GM23248 (cell line): ENCODE measurements around the gene GDI1. TPM values are rescaled to one million over a fixed set of nuclear protein-coding genes. Genes with fewer than 3 reads are reported as not detected.

Experiments used
- DNase-seq: peaks from one replicate; pipeline ENCODE4 v3.0.0-alpha.2; 2015
- H2AFZ ChIP-seq: fragments of 200-600 bp; sonication (generic); 2 replicates; pipeline ENCODE4 v1.6.1; 2016; ENCODE audit warnings: antibody characterized with exemption
- H3F3A ChIP-seq: fragments of 200-600 bp; sonication (generic); 2 replicates; pipeline ENCODE4 v1.6.1; 2016; ENCODE audit warnings: mild to moderate bottlenecking, antibody characterized with exemption, mixed run types; ENCODE audit not compliant: insufficient read depth
- H3K27ac ChIP-seq: fragments of 200-600 bp; sonication (generic); 2 replicates; pipeline ENCODE4 v1.5.1; 2016; ENCODE audit warnings: mild to moderate bottlenecking
- H3K27me3 ChIP-seq: fragments of 200-600 bp; sonication (generic); replicated peaks from 2 replicates; pipeline ENCODE4 v1.6.1; 2016; ENCODE audit warnings: mild to moderate bottlenecking; ENCODE audit not compliant: insufficient read depth
- H3K36me3 ChIP-seq: fragments of 200-600 bp; sonication (generic); 2 replicates; pipeline ENCODE4 v1.6.1; 2016; ENCODE audit warnings: low read depth, mild to moderate bottlenecking
- H3K4me1 ChIP-seq: fragments of 200-600 bp; sonication (generic); 2 replicates; pipeline ENCODE4 v1.6.1; 2016; ENCODE audit warnings: mild to moderate bottlenecking; ENCODE audit not compliant: insufficient read depth
- H3K4me2 ChIP-seq: fragments of 200-600 bp; sonication (generic); one replicate; pipeline ENCODE4 v1.6.1; 2016; ENCODE audit warnings: mild to moderate bottlenecking; ENCODE audit not compliant: unreplicated experiment
- H3K4me3 ChIP-seq: fragments of 200-600 bp; sonication (generic); 2 replicates; pipeline ENCODE4 v1.5.1; 2016; ENCODE audit warnings: mild to moderate bottlenecking
- H3K79me2 ChIP-seq: fragments of 200-600 bp; sonication (generic); 2 replicates; pipeline ENCODE4 v1.6.1; 2016; ENCODE audit warnings: mild to moderate bottlenecking; ENCODE audit not compliant: insufficient read depth
- H3K9ac ChIP-seq: fragments of 200-600 bp; sonication (generic); 2 replicates; pipeline ENCODE4 v1.6.1; 2016; ENCODE audit warnings: mild to moderate bottlenecking
- H3K9me2 ChIP-seq: fragments of 200-600 bp; sonication (generic); 2 replicates; pipeline ENCODE4 v1.6.1; 2016; ENCODE audit warnings: mixed run types, mild to moderate bottlenecking, moderate library complexity; ENCODE audit not compliant: insufficient read depth
- H3K9me3 ChIP-seq: fragments of 200-600 bp; sonication (generic); one replicate; pipeline ENCODE4 v1.6.1; 2017; ENCODE audit warnings: low read depth
- H4K20me1 ChIP-seq: fragments of 200-600 bp; sonication (generic); 2 replicates; pipeline ENCODE4 v1.6.0; 2016; ENCODE audit not compliant: insufficient read depth
- EZH2 ChIP-seq: fragments of 200-600 bp; sonication (generic); IDR thresholded peaks from 2 replicates; pipeline ENCODE4 v1.6.1; 2018; ENCODE audit warnings: antibody characterized with exemption, mild to moderate bottlenecking; ENCODE audit not compliant: insufficient read depth, poor library complexity, severe bottlenecking
- EZH2phosphoT487 ChIP-seq: fragments of 200-600 bp; sonication (generic); IDR thresholded peaks from 2 replicates; pipeline ENCODE4 v1.6.1; 2018; ENCODE audit warnings: antibody characterized with exemption, moderate library complexity, mild to moderate bottlenecking, low read depth; ENCODE audit not compliant: insufficient read depth
- WGBS, 2 experiments: methylation state at CpG; one replicate each; pipeline ENCODE4 v1.1.6; 2015 to 2017; ENCODE audit warnings: low lambda C conversion rate in 2 of 2, low coverage in 1 of 2; ENCODE audit errors: missing lambda C conversion rate in 2 of 2; 5-methylcytosine and 5-hydroxymethylcytosine counted together
- in situ Hi-C: fragments of 300-500 bp; cut with MboI; formaldehyde crosslinking; loops from 2 replicates; pipeline ENCODE4 v1.15.0; 2020
- polyA plus RNA-seq: library from polyadenylated mRNA; unstranded; fragments of >200 nt; fragmentation: Nextera tagmentation; extraction: Ambion mirVana; gene quantifications from 2 replicates; pipeline ENCODE4 v1.2.1, GENCODE V29; 2016
- total RNA-seq: library from RNA; depleted of rRNA; stranded (reverse); fragments of >200 nt; shearing (Covaris generic); gene quantifications from 2 replicates; pipeline ENCODE4 v1.2.3, GENCODE V29; 2014

The GDI1 gene
- total and polyA plus RNA-seq, 2 experiments from 2014 or later = 87.1 to 196 TPM

DNA sequence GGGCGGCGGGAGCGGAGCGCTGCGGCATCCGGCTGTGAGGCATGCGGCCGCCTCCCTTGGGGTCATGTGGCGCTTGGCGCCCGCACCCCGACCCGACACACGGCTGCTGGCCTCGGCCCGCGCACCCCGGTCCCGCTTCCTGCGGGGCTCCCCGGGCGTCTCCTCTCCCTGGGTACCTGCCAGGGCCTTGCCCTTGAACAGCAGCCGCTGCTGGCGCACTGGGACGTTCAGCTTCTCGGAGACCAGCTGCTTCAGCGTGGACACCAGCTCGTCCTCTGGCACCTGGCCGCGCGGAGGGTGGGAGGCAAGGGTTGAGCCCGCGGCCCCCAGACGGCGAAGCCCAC lies 49.1 kb downstream of the GDI1 start:
- H3K79me2 ChIP-seq = peaks cover 27% of the 10 kb centered on the region
- in situ Hi-C loops = no loop called here
- H3K9me3 ChIP-seq = no peaks in the 10 kb centered on the region
- no peaks in the 10 kb centered on the region for H3K27me3 ChIP-seq
- H2AFZ ChIP-seq = peak overlapping the region; percentile 56; the same call in 1 of the 2 replicates
- peak; percentile 58 for DNase-seq
- WGBS, 2 experiments = 0 to 2% methylated on average over 2 to 10 of the region's 35 CpGs
- H3F3A ChIP-seq = no peaks in the 10 kb centered on the region
- peak overlapping the region; percentile 80 for H3K9ac ChIP-seq
- no peaks in the 10 kb centered on the region for H4K20me1 ChIP-seq
- TF ChIP-seq EZH2phosphoT487 = no peak
- no peak for TF ChIP-seq EZH2
- peak overlapping the region; percentile 78 for H3K4me3 ChIP-seq
- H3K27ac ChIP-seq = peak overlapping the region; percentile 39
- H3K9me2 ChIP-seq = no peaks in the 10 kb centered on the region
- H3K4me1 ChIP-seq = no peaks in the 10 kb centered on the region
- peak overlapping the region; percentile 68 for H3K4me2 ChIP-seq
- no peaks in the 10 kb centered on the region for H3K36me3 ChIP-seq

DNA sequence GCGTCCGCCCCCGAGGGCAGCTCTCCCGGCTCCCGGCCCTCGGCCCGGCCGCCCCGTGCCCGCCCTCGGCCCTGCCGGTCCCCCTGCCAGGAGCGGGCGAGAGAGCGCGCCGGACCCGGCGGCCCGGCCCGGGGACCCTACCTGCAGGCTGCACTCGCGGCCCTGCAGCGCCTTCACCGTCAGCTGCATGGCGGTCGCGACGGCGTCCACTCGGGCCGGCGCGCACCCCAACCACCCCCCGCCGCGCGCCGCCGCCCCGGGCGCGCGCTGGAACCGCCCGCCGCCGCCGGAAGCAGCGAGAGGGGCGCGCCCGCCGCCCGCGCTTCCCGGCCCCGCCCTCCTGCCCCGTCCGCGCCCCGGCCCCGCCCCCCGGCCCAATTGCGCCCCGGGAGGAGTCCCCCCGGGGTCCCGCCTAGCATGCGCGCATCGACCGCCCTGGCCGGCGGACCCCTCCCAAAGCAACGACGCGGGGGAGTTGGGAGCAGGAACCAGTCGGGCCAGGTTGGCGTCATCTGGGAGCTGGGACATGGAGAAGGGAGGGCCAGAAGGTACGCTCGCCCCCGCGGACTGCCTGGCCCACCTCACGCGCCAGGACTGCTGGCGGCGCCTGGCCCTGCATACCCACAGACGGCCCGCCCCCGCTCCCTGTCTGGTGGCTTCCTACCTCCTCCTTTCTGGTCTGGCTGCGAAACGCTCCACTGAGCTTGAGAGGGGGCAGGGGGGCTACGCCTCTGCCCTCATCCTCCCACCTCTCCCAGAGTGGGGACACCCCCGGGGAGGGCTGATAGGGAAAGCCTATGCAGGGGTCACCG lies 49.6 kb downstream of the GDI1 start, which contains the start of gene UBL4A:
Gene UBL4A, minus strand, starts transcription at position 220 of the 812 bp plus-strand sequence. Its CDS starts 31 bp downstream, at position 189.
- Histone ChIP-seq H3K4me1 (no peaks in the 10 kb centered on the region), H3K36me3 (no peaks in the 10 kb centered on the region), H3F3A (no peaks in the 10 kb centered on the region), H3K27me3 (no peaks in the 10 kb centered on the region), H3K4me2 (peak within 1 kb of the TSS; percentile 68), H3K9me2 (no peaks in the 10 kb centered on the region), H3K9me3 (no peaks in the 10 kb centered on the region), H3K9ac (peak within 1 kb of the TSS; percentile 80), H3K79me2 (peaks cover 27% of the 10 kb centered on the region), H3K4me3 (peak within 1 kb of the TSS; percentile 78), H3K27ac (peak within 1 kb of the TSS; percentile 39), H4K20me1 (no peaks in the 10 kb centered on the region), H2AFZ (peak within 1 kb of the TSS; percentile 56; the same call in 1 of the 2 replicates)
- in situ Hi-C loops = no loop called here
- peak; percentile 63 for DNase-seq
- no peak for TF ChIP-seq EZH2
- TF ChIP-seq EZH2phosphoT487 = no peak
- 0 to 3% methylated on average over 9 to 11 of the region's 95 CpGs for WGBS, 2 experiments

DNA sequence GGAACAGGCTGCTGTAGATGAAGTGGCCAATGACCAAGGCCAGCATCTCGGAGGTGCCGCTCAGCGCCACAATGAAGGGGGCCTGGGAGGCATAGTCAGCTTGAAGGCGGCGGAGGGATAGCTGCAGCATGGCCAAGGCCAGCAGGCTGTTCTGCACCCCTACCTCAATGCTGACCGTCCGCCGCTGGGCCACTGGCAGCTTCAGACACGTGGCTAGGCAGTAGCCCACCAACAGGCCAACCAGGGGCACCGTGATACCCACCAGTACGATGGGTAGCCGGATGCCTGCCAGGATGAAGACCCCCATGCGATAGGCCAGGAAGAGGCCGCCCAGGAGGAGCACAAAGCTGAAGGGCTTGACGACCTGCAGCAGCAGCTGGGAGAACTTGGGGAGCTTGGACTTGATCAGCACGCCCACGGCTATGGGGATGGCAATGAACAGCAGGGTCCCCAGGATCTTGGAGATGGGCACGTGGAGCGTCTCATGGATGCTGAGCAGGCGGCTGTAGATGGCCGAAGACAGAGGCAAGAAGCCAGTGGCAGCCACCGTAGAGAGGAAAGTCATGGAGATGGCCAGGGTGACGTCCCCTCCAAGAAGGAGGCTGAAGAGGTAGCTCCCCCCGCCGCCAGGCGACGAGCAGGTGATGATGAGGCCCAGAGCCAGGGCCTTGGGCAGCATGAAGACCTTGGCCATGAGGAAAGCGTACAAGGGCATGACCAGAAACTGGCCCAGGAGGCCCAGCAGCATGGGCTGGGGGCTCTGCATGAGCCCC lies 50.8 kb downstream of the GDI1 start:
- in situ Hi-C loops = no loop called here
- WGBS, 2 experiments = 95 to 98% methylated on average over 15 to 21 of the region's 28 CpGs
- DNase-seq = no peak
- Histone ChIP-seq H3K79me2 (peaks cover 27% of the 10 kb centered on the region), H3K4me2 (no peak overlapping the region), H3K36me3 (no peaks in the 10 kb centered on the region), H3K9me2 (no peaks in the 10 kb centered on the region), H3K9ac (no peak overlapping the region), H3F3A (no peaks in the 10 kb centered on the region), H3K9me3 (no peaks in the 10 kb centered on the region), H3K4me1 (no peaks in the 10 kb centered on the region), H2AFZ (no peak overlapping the region), H3K27me3 (no peaks in the 10 kb centered on the region), H3K27ac (no peak overlapping the region), H4K20me1 (no peaks in the 10 kb centered on the region), H3K4me3 (no peak overlapping the region)
- TF ChIP-seq EZH2phosphoT487 (no peak), EZH2 (no peak)

DNA sequence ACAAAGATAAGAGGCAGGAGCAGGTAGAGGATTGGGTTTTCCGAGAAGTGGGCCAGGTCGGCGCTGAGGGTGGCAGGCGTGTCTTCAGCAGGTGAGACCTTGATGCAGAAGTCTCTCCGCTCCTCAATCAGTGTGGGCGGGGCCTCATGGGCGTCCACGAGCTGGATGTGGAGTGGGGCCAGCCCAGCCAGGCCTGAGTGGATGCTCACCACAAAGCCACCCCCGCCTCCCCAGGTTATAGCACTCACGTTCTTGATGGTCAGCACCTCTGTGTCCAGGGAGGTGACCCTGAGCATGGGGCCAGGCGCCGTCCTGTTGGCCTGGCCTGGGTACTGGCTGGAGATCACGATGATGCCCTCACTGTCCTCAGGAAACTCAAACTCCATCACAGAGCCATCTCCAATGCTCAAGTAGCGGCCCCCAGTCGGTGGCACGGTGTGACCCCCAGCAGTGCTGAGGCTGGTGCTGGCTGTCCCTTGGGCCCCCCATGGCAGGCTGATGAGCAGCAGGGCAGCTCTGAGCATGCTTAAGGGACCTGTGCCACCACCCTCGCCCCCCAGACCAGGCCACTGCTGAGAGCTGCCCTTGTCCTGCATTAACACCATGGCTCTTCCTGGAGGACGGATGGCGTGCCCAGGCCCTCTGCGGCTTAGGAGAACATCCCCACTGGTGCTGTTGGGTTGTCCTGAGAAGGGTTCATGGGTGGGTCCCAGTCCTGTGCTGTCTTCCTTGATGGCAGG lies 51.6 kb downstream of the GDI1 start:
- DNase-seq = no peak
- Histone ChIP-seq H3K27ac (no peak overlapping the region), H3K27me3 (no peaks in the 10 kb centered on the region), H2AFZ (no peak overlapping the region), H3K9me2 (no peaks in the 10 kb centered on the region), H3K4me2 (no peak overlapping the region), H3F3A (no peaks in the 10 kb centered on the region), H3K9ac (no peak overlapping the region), H3K9me3 (no peaks in the 10 kb centered on the region), H4K20me1 (no peaks in the 10 kb centered on the region), H3K4me3 (peak overlapping the region; percentile 81; the same call in 1 of the 2 replicates), H3K36me3 (no peaks in the 10 kb centered on the region), H3K79me2 (peaks cover 27% of the 10 kb centered on the region), H3K4me1 (no peaks in the 10 kb centered on the region)
- WGBS, 2 experiments = 86% methylated on average over 7 to 11 of the region's 20 CpGs
- TF ChIP-seq EZH2phosphoT487 (no peak), EZH2 (no peak)
- in situ Hi-C loops = no loop called here
